Naive thymus-derived CD4-positive, alpha-beta T cell (primary cell): ENCODE data around the gene CACNB4. TPM values are rescaled to one million over a fixed set of nuclear protein-coding genes. Genes with fewer than 3 reads are reported as not detected.

Experiments
- ATAC-seq: fragments of 150-1000 bp; cut with Tn5 transposase; 2 replicates; pipeline ENCODE4 v1.10.0; 2021; ENCODE audit warnings: mild to moderate bottlenecking, moderate library complexity
- CTCF ChIA-PET: fragments of 350-600 bp; sonication (Branson Sonifier 250); formaldehyde crosslinking; loops from one replicate; lab custom pipeline; 2021; ENCODE audit warnings: antibody characterized with exemption; lab: Charles Lee
- POLR2A ChIA-PET: fragments of 350-600 bp; sonication (Branson Sonifier 250); formaldehyde crosslinking; loops from one replicate; lab custom pipeline; 2021; ENCODE audit warnings: antibody characterized with exemption, inconsistent platforms; lab: Charles Lee
- DNase-seq, 9 donors: peaks; one replicate each; pipeline versions ENCODE4 v3.0.0 to v3.0.0-alpha.2; 2020 to 2022; ENCODE audit warnings: mixed read lengths in 1 of 9
- H3K27ac ChIP-seq: one replicate; pipeline ENCODE4 v1.7.0; 2013; ENCODE audit warnings: mild to moderate bottlenecking, low read depth, low read length, moderate library complexity
- H3K27me3 ChIP-seq, 2 donors: one replicate each; pipeline ENCODE4 v1.7.0; 2013; ENCODE audit warnings: low read length in 2 of 2, mild to moderate bottlenecking in 2 of 2, moderate library complexity in 2 of 2; ENCODE audit not compliant: control insufficient read depth in 2 of 2, insufficient read depth in 2 of 2
- H3K36me3 ChIP-seq, 3 experiments: 1 replicate in 2 of 3; 2 replicates in 1 of 3; pipeline ENCODE4 v1.7.0; 2013; ENCODE audit warnings: low read length in 3 of 3, mild to moderate bottlenecking in 3 of 3, moderate library complexity in 1 of 3; ENCODE audit not compliant: insufficient read depth in 3 of 3, control insufficient read depth in 2 of 3
- H3K4me1 ChIP-seq, 2 donors: one replicate each; pipeline ENCODE4 v1.7.0; 2013; ENCODE audit warnings: low read length in 2 of 2, mild to moderate bottlenecking in 2 of 2, moderate library complexity in 1 of 2; ENCODE audit not compliant: control insufficient read depth in 2 of 2, insufficient read depth in 2 of 2
- H3K4me3 ChIP-seq: 2 replicates; pipeline ENCODE4 v1.7.0; 2013; ENCODE audit warnings: mild to moderate bottlenecking, low read length
- H3K9me3 ChIP-seq, 3 experiments: 1 replicate in 2 of 3; 2 replicates in 1 of 3; pipeline ENCODE4 v1.7.0; 2013; ENCODE audit warnings: low read length in 3 of 3; ENCODE audit not compliant: control insufficient read depth in 2 of 3
- H3K27ac Mint-ChIP-seq, 9 donors: one replicate each; pipeline ENCODE4 v1.8.0; 2020 to 2022; ENCODE audit warnings: mixed read lengths in 9 of 9, mild to moderate bottlenecking in 8 of 9, moderate library complexity in 5 of 9, inconsistent platforms in 2 of 9
- H3K27me3 Mint-ChIP-seq, 5 donors: one replicate each; pipeline ENCODE4 v1.8.0; 2021 to 2022; ENCODE audit warnings: mixed read lengths in 5 of 5, mild to moderate bottlenecking in 1 of 5
- H3K36me3 Mint-ChIP-seq, 5 donors: one replicate each; pipeline ENCODE4 v1.8.0; 2020 to 2022; ENCODE audit warnings: mixed read lengths in 5 of 5, mild to moderate bottlenecking in 3 of 5, inconsistent platforms in 1 of 5
- H3K4me1 Mint-ChIP-seq, 7 donors: one replicate each; pipeline ENCODE4 v1.8.0; 2020 to 2022; ENCODE audit warnings: mixed read lengths in 7 of 7, mild to moderate bottlenecking in 3 of 7, inconsistent platforms in 1 of 7
- H3K4me3 Mint-ChIP-seq, 10 donors: one replicate each; pipeline ENCODE4 v1.8.0; 2020 to 2022; ENCODE audit warnings: mild to moderate bottlenecking in 10 of 10, mixed read lengths in 10 of 10, moderate library complexity in 6 of 10, inconsistent platforms in 2 of 10
- H3K9me3 Mint-ChIP-seq, 11 donors: one replicate each; pipeline ENCODE4 v1.8.0; 2020 to 2022; ENCODE audit warnings: mixed read lengths in 11 of 11, mild to moderate bottlenecking in 4 of 11, inconsistent platforms in 1 of 11, moderate library complexity in 1 of 11
- intact Hi-C, 2 donors: fragments of 100-400 bp; cut with micrococcal nuclease; formaldehyde crosslinking; loops; one replicate each; pipeline ENCODE4 v1.15.1; 2023
- polyA plus RNA-seq, 2 donors: library from polyadenylated mRNA; unstranded; fragments of 300-500 nt; fragmentation: Illumina TruSeq; gene quantifications; one replicate each; pipeline ENCODE4 v1.2.3, GENCODE V29; 2021
- total RNA-seq, 6 experiments: library from RNA in 5 of 6; stranded (reverse) in 5 of 6; gene quantifications; 1 replicate in 5 of 6; 2 replicates in 1 of 6; pipeline ENCODE4 v1.2.3 and lab custom pipeline; 2021 to 2026

The CACNB4 gene
- total and polyA plus RNA-seq, 7 experiments from 2014 or later = 0.16 to 2.5 (median 0.42) TPM; not detected in 2

DNA sequence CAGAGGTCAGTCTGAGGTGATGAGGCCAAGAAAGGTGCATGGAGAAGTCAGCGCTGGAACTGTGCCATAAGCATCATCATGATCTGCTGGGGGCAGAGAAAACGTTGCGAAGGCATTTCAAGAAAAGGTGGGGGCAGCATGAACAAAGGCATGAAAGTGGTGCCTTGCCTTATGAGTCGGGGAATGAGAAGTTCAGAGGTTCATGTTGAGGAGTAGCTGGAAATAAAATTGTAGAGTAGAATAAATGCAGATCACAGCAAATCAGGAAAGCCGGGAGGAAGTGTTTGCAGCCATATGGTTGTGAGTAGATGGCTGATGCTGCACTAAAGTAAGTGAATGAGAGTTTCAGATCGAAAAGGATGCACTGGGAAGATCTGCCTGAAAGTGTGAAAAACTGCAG, 198.5 kb downstream of the CACNB4 start:
- H3K9me3 ChIP-seq = no peaks in the 10 kb centered on the region
- Mint-ChIP-seq H3K4me3 (no peak overlapping the region), H3K9me3 (peaks cover 0 to 3% (median 0%) of the 10 kb centered on the region in 11 donors), H3K27me3 (peaks cover 0 to 2% (median 0%) of the 10 kb centered on the region in 5 donors), H3K4me1 (no peaks in the 10 kb centered on the region), H3K27ac (no peak overlapping the region), H3K36me3 (no peaks in the 10 kb centered on the region)
- H3K27me3 ChIP-seq = no peaks in the 10 kb centered on the region
- H3K27ac ChIP-seq = no peak overlapping the region
- ATAC-seq = no peak
- intact Hi-C loops = no loop called here
- H3K4me1 ChIP-seq = no peaks in the 10 kb centered on the region
- H3K36me3 ChIP-seq = no peaks in the 10 kb centered on the region
- CTCF ChIA-PET = no interaction called here
- POLR2A ChIA-PET = interaction anchor here (0.7 kb wide), 1 partner anchor 847 kb away, joined by 3 read pairs; no protein-coding TSS in a partner anchor
- no peak overlapping the region for H3K4me3 ChIP-seq
- no peak for DNase-seq

GRCh38 chr2:151899156-151899555, 199.7 kb downstream of the CACNB4 start:
- ChIA-PET CTCF (no interaction called here), POLR2A (no interaction called here)
- peaks cover 0 to 12% (median 4%) of the 10 kb centered on the region in 11 donors for H3K9me3 Mint-ChIP-seq
- no peak overlapping the region for H3K27ac ChIP-seq
- no peaks in the 10 kb centered on the region for H3K36me3 ChIP-seq
- no peak for ATAC-seq
- H3K4me3 Mint-ChIP-seq = no peak overlapping the region
- no peaks in the 10 kb centered on the region for H3K4me1 ChIP-seq
- peaks cover 0 to 3% (median 0%) of the 10 kb centered on the region in 5 donors for H3K36me3 Mint-ChIP-seq
- H3K4me3 ChIP-seq = no peak overlapping the region
- no peaks in the 10 kb centered on the region for H3K9me3 ChIP-seq
- H3K27ac Mint-ChIP-seq = no peak overlapping the region
- H3K4me1 Mint-ChIP-seq = no peaks in the 10 kb centered on the region
- H3K27me3 Mint-ChIP-seq = peaks cover 0 to 2% (median 0%) of the 10 kb centered on the region in 5 donors
- intact Hi-C loops = no loop called here
- no peaks in the 10 kb centered on the region for H3K27me3 ChIP-seq
- DNase-seq = no peak

DNA sequence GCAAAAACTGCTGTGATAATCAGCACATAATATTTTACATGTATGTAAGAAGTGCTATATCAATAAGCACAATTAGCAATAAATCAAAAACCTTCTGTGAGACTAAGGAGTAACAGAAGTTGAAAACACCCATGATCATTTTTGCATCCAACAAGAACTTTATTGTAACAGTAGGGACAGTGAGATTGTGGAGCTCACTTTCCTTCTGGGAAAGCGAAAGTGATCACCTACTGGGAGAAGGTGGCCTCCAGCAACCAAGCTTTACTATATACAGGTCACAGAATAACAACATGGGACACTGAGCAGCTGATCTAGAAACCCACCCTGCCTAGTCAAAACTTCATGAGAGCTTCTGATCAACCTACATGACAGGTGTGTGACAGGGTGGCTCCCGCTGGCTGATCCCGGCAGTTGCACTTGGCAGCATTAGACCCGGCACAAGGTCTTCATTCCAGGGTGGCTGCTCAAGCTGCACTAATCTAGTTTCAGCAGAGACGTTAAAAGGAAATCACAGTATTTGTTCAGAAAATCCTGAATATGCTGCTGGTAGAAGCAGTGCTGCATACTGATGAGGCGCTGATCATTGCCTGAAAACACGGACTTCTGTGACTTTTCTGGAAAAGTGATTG, 207.2 kb downstream of the CACNB4 start:
- Mint-ChIP-seq H3K36me3 (peaks cover 0 to 3% (median 0%) of the 10 kb centered on the region in 5 donors), H3K27me3 (peaks cover 0 to 8% (median 6%) of the 10 kb centered on the region in 5 donors), H3K4me3 (no peak overlapping the region), H3K27ac (no peak overlapping the region), H3K4me1 (no peaks in the 10 kb centered on the region), H3K9me3 (peaks cover 0 to 12% (median 4%) of the 10 kb centered on the region in 11 donors)
- Histone ChIP-seq H3K4me3 (no peak overlapping the region), H3K36me3 (no peaks in the 10 kb centered on the region), H3K27me3 (no peaks in the 10 kb centered on the region), H3K27ac (no peak overlapping the region), H3K4me1 (no peaks in the 10 kb centered on the region), H3K9me3 (no peaks in the 10 kb centered on the region)
- ChIA-PET CTCF (no interaction called here), POLR2A (no interaction called here)
- intact Hi-C loops = no loop called here
- no peak for DNase-seq
- ATAC-seq = no peak

DNA sequence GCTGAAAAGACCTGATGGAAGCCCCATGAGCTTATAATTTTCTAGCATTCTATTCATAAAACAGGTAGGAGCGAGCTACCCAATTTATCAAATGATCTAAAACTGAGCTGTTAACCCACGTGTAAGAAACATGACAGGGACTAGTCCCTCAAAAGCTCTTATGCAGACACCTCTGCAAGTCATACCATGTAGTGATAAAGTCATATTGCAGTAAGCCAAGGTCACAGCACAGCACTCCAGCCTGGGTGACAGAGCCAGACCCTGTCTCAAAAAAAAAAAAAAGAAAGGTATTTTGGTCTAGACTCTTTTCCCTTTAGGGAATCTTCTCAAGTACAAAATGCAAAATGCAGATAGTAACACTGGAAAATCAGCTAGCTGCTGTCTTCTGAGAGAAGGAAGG, 211.7 kb downstream of the CACNB4 start:
- peaks cover 0 to 2% (median 0%) of the 10 kb centered on the region in 7 donors for H3K4me1 Mint-ChIP-seq
- no peak overlapping the region for H3K4me3 Mint-ChIP-seq
- H3K27me3 ChIP-seq = no peaks in the 10 kb centered on the region
- CTCF ChIA-PET = no interaction called here
- no peak overlapping the region for H3K27ac ChIP-seq
- H3K4me1 ChIP-seq = no peaks in the 10 kb centered on the region
- ATAC-seq = no peak
- POLR2A ChIA-PET = no interaction called here
- H3K4me3 ChIP-seq = no peak overlapping the region
- no peak for DNase-seq
- H3K9me3 Mint-ChIP-seq = no peaks in the 10 kb centered on the region
- H3K36me3 Mint-ChIP-seq = no peaks in the 10 kb centered on the region
- no peaks in the 10 kb centered on the region for H3K9me3 ChIP-seq
- intact Hi-C loops = no loop called here
- H3K27ac Mint-ChIP-seq = no peak overlapping the region
- peaks cover 0 to 8% (median 6%) of the 10 kb centered on the region in 5 donors for H3K27me3 Mint-ChIP-seq
- no peaks in the 10 kb centered on the region for H3K36me3 ChIP-seq

DNA sequence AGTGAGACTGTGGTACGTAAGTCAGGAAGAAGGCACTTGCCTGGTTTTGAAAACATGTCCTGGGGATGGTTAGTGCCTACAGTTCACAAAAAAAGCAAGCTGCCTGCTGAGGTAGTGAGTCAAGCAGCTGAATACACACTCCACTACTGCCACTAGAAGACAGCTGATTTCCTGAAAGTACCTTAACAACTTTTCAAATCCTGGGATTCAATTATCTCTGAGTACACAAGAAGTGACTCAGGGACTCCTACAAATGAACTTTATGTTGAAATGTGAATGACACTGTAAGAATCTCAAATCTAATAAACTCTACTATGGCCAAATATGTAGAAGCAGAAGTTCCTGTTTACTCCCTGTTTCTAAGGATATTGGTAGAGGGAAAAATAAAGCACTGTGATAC, 212.6 kb downstream of the CACNB4 start:
- H3K27ac ChIP-seq = no peak overlapping the region
- CTCF ChIA-PET = no interaction called here

GRCh38 chr2:151882786-151883445, 215.9 kb downstream of the CACNB4 start:
- H3K9me3 ChIP-seq = no peaks in the 10 kb centered on the region
- H3K36me3 Mint-ChIP-seq = no peaks in the 10 kb centered on the region
- H3K27me3 ChIP-seq = no peaks in the 10 kb centered on the region
- no peaks in the 10 kb centered on the region for H3K36me3 ChIP-seq
- no peaks in the 10 kb centered on the region for H3K9me3 Mint-ChIP-seq
- DNase-seq (no peak), ATAC-seq (no peak)
- CTCF ChIA-PET = no interaction called here
- H3K4me1 Mint-ChIP-seq = peaks cover 0 to 4% (median 0%) of the 10 kb centered on the region in 7 donors
- intact Hi-C loops = no loop called here
- no peaks in the 10 kb centered on the region for H3K4me1 ChIP-seq
- H3K27ac Mint-ChIP-seq = no peak overlapping the region
- no peak overlapping the region for H3K27ac ChIP-seq
- no peak overlapping the region for H3K4me3 ChIP-seq
- no peaks in the 10 kb centered on the region for H3K27me3 Mint-ChIP-seq
- POLR2A ChIA-PET = no interaction called here
- no peak overlapping the region for H3K4me3 Mint-ChIP-seq

More for the DNA sequence above, 212.6 kb downstream of the CACNB4 start:
- POLR2A ChIA-PET = no interaction called here
- Mint-ChIP-seq H3K27ac (no peak overlapping the region), H3K36me3 (no peaks in the 10 kb centered on the region), H3K9me3 (no peaks in the 10 kb centered on the region), H3K27me3 (peaks cover 0 to 8% (median 6%) of the 10 kb centered on the region in 5 donors), H3K4me3 (no peak overlapping the region), H3K4me1 (peaks cover 0 to 2% (median 0%) of the 10 kb centered on the region in 7 donors)
- Histone ChIP-seq H3K4me3 (no peak overlapping the region), H3K9me3 (no peaks in the 10 kb centered on the region), H3K27me3 (no peaks in the 10 kb centered on the region), H3K4me1 (no peaks in the 10 kb centered on the region), H3K36me3 (no peaks in the 10 kb centered on the region)
- intact Hi-C loops = no loop called here
- no peak for DNase-seq
- ATAC-seq = peak; percentile 68

- Mint-ChIP-seq H3K9me3 (no peaks in the 10 kb centered on the region), H3K4me3 (no peak overlapping the region), H3K27ac (no peak overlapping the region), H3K27me3 (no peaks in the 10 kb centered on the region), H3K4me1 (peaks cover 0 to 4% (median 0%) of the 10 kb centered on the region in 7 donors), H3K36me3 (no peaks in the 10 kb centered on the region)
- H3K27me3 ChIP-seq = no peaks in the 10 kb centered on the region
- H3K36me3 ChIP-seq = no peaks in the 10 kb centered on the region
- no peaks in the 10 kb centered on the region for H3K9me3 ChIP-seq
- POLR2A ChIA-PET = no interaction called here
- no peak overlapping the region for H3K4me3 ChIP-seq
- H3K4me1 ChIP-seq = no peaks in the 10 kb centered on the region
- ATAC-seq = no peak
- no peak overlapping the region for H3K27ac ChIP-seq
- CTCF ChIA-PET = no interaction called here
- no peak for DNase-seq
- intact Hi-C loops = no loop called here
These were observed 217.5 kb downstream of the CACNB4 start for GRCh38 chr2:151881342-151881741.
